ENCODE measurements around the gene HOXA13. TPM values are rescaled to one million over a fixed set of nuclear protein-coding genes. Genes with fewer than 3 reads are reported as not detected.

The HOXA13 gene
- polyA plus RNA-seq, 1 of the 3 experiments (the other 2 are of a cell fraction), result not detected

DNA sequence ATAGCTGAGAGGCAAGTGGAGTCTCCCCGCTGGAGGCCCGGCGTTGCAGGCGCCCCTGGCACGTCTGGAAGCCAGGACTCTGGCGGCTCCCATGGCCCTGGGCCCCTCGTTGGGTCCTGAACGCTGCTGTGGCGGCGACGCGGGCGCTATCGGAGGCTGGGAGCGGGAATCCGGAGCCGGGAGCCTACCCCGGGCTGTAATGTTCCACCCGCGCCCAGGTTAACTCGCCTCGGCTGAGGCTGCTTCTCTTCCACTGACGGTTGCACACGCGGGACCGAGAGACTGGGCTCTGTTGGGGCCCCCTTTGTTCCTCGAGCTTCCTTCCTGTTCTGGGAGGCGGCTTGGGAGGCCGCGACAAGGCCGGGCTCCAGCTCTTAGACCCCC lies 55.1 kb downstream of the HOXA13 start:
- Histone ChIP-seq H3K9me3 (no peaks in the 10 kb centered on the region), H2AFZ (ENCODE audit: low read depth) (0 out of 2 replicates have a peak overlapping the region, but pooled peaks have one; percentile 29), H3K27me3 (ENCODE audit: insufficient read depth) (peaks cover 100% of the 10 kb centered on the region), H3F3A (replicated peaks; ENCODE audit: insufficient read depth) (no peaks in the 10 kb centered on the region), H3K9ac (no peak overlapping the region), H3K4me2 (peak overlapping the region; percentile 42; the same call in 1 of the 2 replicates), H3K4me1 (ENCODE audit: control insufficient read depth in 1 of 2, insufficient read depth in 2 of 2, low read depth in 1 of 2, low read length in 1 of 2) (peaks cover 11 to 12% of the 10 kb centered on the region in 2 experiments; a peak in 1 of 4 replicates), H4K20me1 (ENCODE audit: insufficient read depth) (no peaks in the 10 kb centered on the region), H3K36me3 (replicated peaks in 1 of 2; ENCODE audit: control insufficient read depth in 1 of 2, insufficient read depth in 2 of 2, low read length in 1 of 2) (no peaks in the 10 kb centered on the region), H3K4me3 (ENCODE audit: low read depth in 2 of 2, low read length in 1 of 2) (no peak overlapping the region), H3K79me2 (ENCODE audit: insufficient read depth) (no peaks in the 10 kb centered on the region), H3K27ac (ENCODE audit: low read depth in 2 of 2, low read length in 1 of 2) (no peak overlapping the region), H3K9me2 (no peaks in the 10 kb centered on the region)
- WGBS (ENCODE audit: low lambda C conversion rate), result 35% methylated on average over 19 of the region's 31 CpGs
- CTCF ChIA-PET, result interaction anchor here (0.8 to 10.9 kb wide), 16 partner anchors 12 to 776 kb away, joined by 3 to 270 read pairs (median 6); partner anchors contain the start of genes HOXA11, HOXA4 and HOXA7
- TF ChIP-seq NFIC (IDR thresholded peaks at IDR 0.05; ENCODE audit: borderline replicate concordance), result no peak
- TF ChIP-seq GATA2 (CRISPR knock-in tag; IDR thresholded peaks at IDR 0.05), result no peak
- TF ChIP-seq EP300 (IDR thresholded peaks at IDR 0.05; ENCODE audit: borderline replicate concordance in 1 of 2, low read depth in 1 of 2, low read length in 1 of 2), result no peak
- no peak for TF ChIP-seq RXRA (IDR thresholded peaks at IDR 0.05; ENCODE audit: borderline replicate concordance, low read depth)
- no peak for TF ChIP-seq REST (IDR thresholded peaks at IDR 0.05; ENCODE audit: low read depth, low read length)
- no peak for TF ChIP-seq ZBTB33 (IDR thresholded peaks at IDR 0.05; ENCODE audit: borderline replicate concordance, low read depth)
- TF ChIP-seq TEAD4 (IDR thresholded peaks at IDR 0.05; ENCODE audit: borderline replicate concordance, insufficient read depth), result no peak
- no peak for TF ChIP-seq FOXJ3 (CRISPR knock-in tag; IDR thresholded peaks at IDR 0.05)
- no peak for TF ChIP-seq SMC3 (IDR thresholded peaks at IDR 0.05; ENCODE audit: low read depth, low read length)
- TF ChIP-seq JUND (IDR thresholded peaks at IDR 0.05), result no peak
- TF ChIP-seq ELF1 (IDR thresholded peaks at IDR 0.05), result no peak
- TF ChIP-seq, protein P1, sequence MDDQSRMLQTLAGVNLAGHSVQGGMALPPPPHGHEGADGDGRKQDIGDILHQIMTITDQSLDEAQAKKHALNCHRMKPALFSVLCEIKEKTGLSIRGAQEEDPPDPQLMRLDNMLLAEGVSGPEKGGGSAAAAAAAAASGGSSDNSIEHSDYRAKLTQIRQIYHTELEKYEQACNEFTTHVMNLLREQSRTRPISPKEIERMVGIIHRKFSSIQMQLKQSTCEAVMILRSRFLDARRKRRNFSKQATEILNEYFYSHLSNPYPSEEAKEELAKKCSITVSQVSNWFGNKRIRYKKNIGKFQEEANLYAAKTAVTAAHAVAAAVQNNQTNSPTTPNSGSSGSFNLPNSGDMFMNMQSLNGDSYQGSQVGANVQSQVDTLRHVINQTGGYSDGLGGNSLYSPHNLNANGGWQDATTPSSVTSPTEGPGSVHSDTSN (IDR thresholded peaks at IDR 0.05), result no peak
- no peak for TF ChIP-seq TCF12 (IDR thresholded peaks at IDR 0.05)
- no peak for TF ChIP-seq NRF1 (IDR thresholded peaks at IDR 0.05; ENCODE audit: low read depth, low read length)
- no peak for TF ChIP-seq FOXM1 (IDR thresholded peaks at IDR 0.05; ENCODE audit: low read depth)
- no peak for TF ChIP-seq MXI1 (IDR thresholded peaks at IDR 0.05; ENCODE audit: low read depth, low read length)
- TF ChIP-seq CTCF (IDR thresholded peaks at IDR 0.05), result no peak
- TF ChIP-seq, protein P2, sequence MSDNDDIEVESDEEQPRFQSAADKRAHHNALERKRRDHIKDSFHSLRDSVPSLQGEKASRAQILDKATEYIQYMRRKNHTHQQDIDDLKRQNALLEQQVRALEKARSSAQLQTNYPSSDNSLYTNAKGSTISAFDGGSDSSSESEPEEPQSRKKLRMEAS (IDR thresholded peaks at IDR 0.05; ENCODE audit: low read depth), result no peak
- DNase-seq, result peak; percentile 47
- POLR2A ChIA-PET, result interaction anchor here (0.6 kb wide), 1 partner anchor 13 kb away, joined by 3 read pairs; no protein-coding TSS in a partner anchor

All from SK-N-SH (cell line).